ENCODE measurements around the gene PATZ1.

Gene PATZ1

GRCh38 chr22:31313366-31314147 lies 32.6 kb downstream of the PATZ1 start:
- DNase-seq (ENCODE audit: low read depth) = no peak

- DNase-seq (ENCODE audit: low read depth) = no peak
Measured at GRCh38 chr22:31308181-31308580, 38.0 kb downstream of the PATZ1 start.

- no peak for DNase-seq (ENCODE audit: low read depth)
Measured at GRCh38 chr22:31305194-31305593, 41.0 kb downstream of the PATZ1 start.

- DNase-seq (ENCODE audit: low read depth) = no peak
Measured at GRCh38 chr22:31302537-31302936, 43.6 kb downstream of the PATZ1 start.

GRCh38 chr22:31302006-31302405 lies 44.1 kb downstream of the PATZ1 start:
- DNase-seq (ENCODE audit: low read depth) = no peak

GRCh38 chr22:31300896-31301295 lies 45.2 kb downstream of the PATZ1 start:
- DNase-seq (ENCODE audit: low read depth) = no peak

GRCh38 chr22:31295831-31296657 lies 50.1 kb downstream of the PATZ1 start:
- no peak for DNase-seq (ENCODE audit: low read depth)

- no peak for DNase-seq (ENCODE audit: low read depth)
Measured at GRCh38 chr22:31295360-31295759, 50.8 kb downstream of the PATZ1 start.

- DNase-seq (ENCODE audit: low read depth) = peak; percentile 56
Measured at GRCh38 chr22:31292236-31292989, 53.7 kb downstream of the PATZ1 start, which contains the start of gene PIK3IP1. Gene PIK3IP1 (minus strand): TSS chr22:31292488. CDS start chr22:31292344, 144 bp downstream.

GRCh38 chr22:31291481-31292235 lies 54.5 kb downstream of the PATZ1 start:
- DNase-seq (ENCODE audit: low read depth) = no peak

- no peak for DNase-seq (ENCODE audit: low read depth)
Measured at GRCh38 chr22:31290494-31291471, 55.4 kb downstream of the PATZ1 start.

- DNase-seq (ENCODE audit: low read depth) = no peak
Measured at GRCh38 chr22:31289344-31289743, 56.8 kb downstream of the PATZ1 start.

- no peak for DNase-seq (ENCODE audit: low read depth)
Measured at GRCh38 chr22:31288496-31289240, 57.5 kb downstream of the PATZ1 start.

GRCh38 chr22:31287818-31288495 lies 58.2 kb downstream of the PATZ1 start:
- no peak for DNase-seq (ENCODE audit: low read depth)

- no peak for DNase-seq (ENCODE audit: low read depth)
Measured at GRCh38 chr22:31286360-31287255, 59.5 kb downstream of the PATZ1 start.

GRCh38 chr22:31284281-31285155 lies 61.6 kb downstream of the PATZ1 start:
- no peak for DNase-seq (ENCODE audit: low read depth)
